ENCODE measurements around the gene RRAGB. TPM values are rescaled to one million over a fixed set of nuclear protein-coding genes. Genes with fewer than 3 reads are reported as not detected.
"Not testable (repeated sequence)": the region's sequence is repeated elsewhere in the genome, so short reads cannot be mapped to it uniquely, and the experiment has no call there.

Gene RRAGB
- total RNA-seq, 3 donors from 2014 or later = 8.9 to 17.4 (median 11.3) TPM

- Histone ChIP-seq H3K9me3 (no peaks in the 10 kb centered on the region), H3K4me3 (no peak overlapping the region), H3K36me3 (ENCODE audit: low read depth) (no peaks in the 10 kb centered on the region), H3K4me1 (ENCODE audit: low read depth) (no peaks in the 10 kb centered on the region)
- TF ChIP-seq CTCF (IDR thresholded peaks at IDR 0.05) = no peak
- ATAC-seq (no peak), DNase-seq (no peak)
- intact Hi-C loops (cut with DNase I, micrococcal nuclease) = no loop called here
Measured at GRCh38 chrX:55702671-55703070, 14.9 kb upstream of the RRAGB start.

GRCh38 chrX:55703436-55703835, 14.1 kb upstream of the RRAGB start:
- H3K36me3 ChIP-seq (ENCODE audit: low read depth); DNase-seq; H3K4me1 ChIP-seq (ENCODE audit: low read depth); H3K9me3 ChIP-seq; intact Hi-C loops (cut with DNase I, micrococcal nuclease); H3K4me3 ChIP-seq; ATAC-seq: not testable (repeated sequence)

GRCh38 chrX:55705066-55705465, 12.5 kb upstream of the RRAGB start:
- H3K36me3 ChIP-seq (ENCODE audit: low read depth); H3K9me3 ChIP-seq; intact Hi-C loops (cut with DNase I, micrococcal nuclease); DNase-seq; ATAC-seq; H3K4me3 ChIP-seq; H3K4me1 ChIP-seq (ENCODE audit: low read depth): not testable (repeated sequence)

GRCh38 chrX:55709735-55710134, 7.8 kb upstream of the RRAGB start:
- no peak for TF ChIP-seq CTCF (IDR thresholded peaks at IDR 0.05)
- H3K4me1 ChIP-seq (ENCODE audit: low read depth) = no peaks in the 10 kb centered on the region
- intact Hi-C loops (cut with DNase I, micrococcal nuclease) = no loop called here
- H3K36me3 ChIP-seq (ENCODE audit: low read depth) = no peaks in the 10 kb centered on the region
- no peak for DNase-seq
- H3K4me3 ChIP-seq = no peak overlapping the region
- no peak for ATAC-seq
- H3K9me3 ChIP-seq = peaks cover 2% of the 10 kb centered on the region

- TF ChIP-seq CTCF (IDR thresholded peaks at IDR 0.05) = no peak
- DNase-seq (no peak), ATAC-seq (no peak)
- no peaks in the 10 kb centered on the region for H3K4me1 ChIP-seq (ENCODE audit: low read depth)
- no peak overlapping the region for H3K4me3 ChIP-seq
- no peaks in the 10 kb centered on the region for H3K36me3 ChIP-seq (ENCODE audit: low read depth)
- intact Hi-C loops (cut with DNase I, micrococcal nuclease) = no loop called here
- peaks cover 2% of the 10 kb centered on the region for H3K9me3 ChIP-seq
Measured at GRCh38 chrX:55710701-55711100, 6.8 kb upstream of the RRAGB start.

GRCh38 chrX:55713631-55714030, 3.9 kb upstream of the RRAGB start:
- H3K4me3 ChIP-seq = no peak overlapping the region
- TF ChIP-seq CTCF (IDR thresholded peaks at IDR 0.05) = no peak

GRCh38 chrX:55714161-55714560, 3.4 kb upstream of the RRAGB start:
- TF ChIP-seq CTCF (IDR thresholded peaks at IDR 0.05) = no peak
- Histone ChIP-seq H3K4me1 (ENCODE audit: low read depth) (no peaks in the 10 kb centered on the region), H3K4me3 (no peak overlapping the region), H3K36me3 (ENCODE audit: low read depth) (no peaks in the 10 kb centered on the region), H3K9me3 (peaks cover 2% of the 10 kb centered on the region)
- ATAC-seq (no peak), DNase-seq (no peak)
- intact Hi-C loops (cut with DNase I, micrococcal nuclease) = no loop called here

More at GRCh38 chrX:55713631-55714030, 3.9 kb upstream of the RRAGB start:
- intact Hi-C loops (cut with DNase I, micrococcal nuclease) = no loop called here
- Histone ChIP-seq H3K4me1 (ENCODE audit: low read depth) (no peaks in the 10 kb centered on the region), H3K36me3 (ENCODE audit: low read depth) (no peaks in the 10 kb centered on the region), H3K9me3 (peaks cover 2% of the 10 kb centered on the region)
- ATAC-seq = no peak
- DNase-seq = no peak
